ENCODE measurements around the gene GREM1. TPM values are rescaled to one million over a fixed set of nuclear protein-coding genes. Genes with fewer than 3 reads are reported as not detected.

GREM1 gene
- total RNA-seq, 2 experiments from 2014 or later = not detected

DNA sequence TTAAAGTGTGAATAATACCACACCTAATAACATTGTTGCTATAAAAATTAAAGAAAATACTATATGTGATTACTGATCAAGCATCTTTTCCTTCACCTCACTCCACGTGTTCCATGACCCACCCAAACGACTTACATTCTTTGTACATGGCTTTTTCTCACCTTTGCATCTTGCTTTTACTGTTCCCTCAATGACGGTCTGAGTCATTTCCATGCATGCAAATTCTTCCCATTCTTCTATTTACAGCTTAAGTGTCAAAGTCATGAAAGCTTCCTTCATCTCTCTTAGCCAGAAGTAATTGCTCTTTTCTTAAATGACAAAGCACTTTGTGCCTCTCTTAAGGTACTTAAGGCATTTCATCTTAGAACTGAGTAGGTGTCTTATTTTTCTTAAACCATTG is 64.0 kb downstream of the GREM1 start:
- H3K27me3 Mint-ChIP-seq (ENCODE audit: low read depth) = peaks cover 11% of the 10 kb centered on the region
- H3K27ac Mint-ChIP-seq = no peak overlapping the region
- intact Hi-C loops (cut with micrococcal nuclease) = no loop called here
- no peak overlapping the region for H3K4me3 Mint-ChIP-seq
- DNase-seq = no peak
- H3K4me1 Mint-ChIP-seq (ENCODE audit: low read depth) = no peaks in the 10 kb centered on the region
- H3K36me3 Mint-ChIP-seq (ENCODE audit: low read depth) = no peaks in the 10 kb centered on the region
- peaks cover 3% of the 10 kb centered on the region for H3K9me3 Mint-ChIP-seq
- CTCF ChIA-PET = no interaction called here

DNA sequence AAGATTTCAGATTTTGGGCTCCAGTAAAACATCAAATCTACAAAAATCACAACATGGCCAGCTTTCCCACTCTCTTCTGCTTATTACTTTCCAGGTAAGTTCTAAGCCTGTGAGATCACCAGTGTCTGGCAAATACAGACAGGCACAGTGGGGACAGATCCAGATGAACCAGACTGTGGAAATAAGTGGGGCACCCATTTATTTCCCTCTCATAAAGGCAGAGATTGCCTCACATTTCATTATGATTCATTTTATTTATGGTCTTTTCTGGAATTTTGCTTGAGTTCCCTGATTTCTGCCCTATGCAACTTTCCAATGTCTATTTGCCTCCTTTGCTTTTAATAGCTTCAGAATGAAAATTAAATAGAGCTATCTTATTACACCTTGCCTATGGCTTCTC is 66.8 kb downstream of the GREM1 start:
- CTCF ChIA-PET = interaction anchor here (0.6 kb wide), 1 partner anchor 918 kb away, joined by 3 read pairs; no protein-coding TSS in a partner anchor
- Mint-ChIP-seq H3K4me1 (ENCODE audit: low read depth) (no peaks in the 10 kb centered on the region), H3K9me3 (no peaks in the 10 kb centered on the region), H3K27me3 (ENCODE audit: low read depth) (peaks cover 12% of the 10 kb centered on the region), H3K36me3 (ENCODE audit: low read depth) (no peaks in the 10 kb centered on the region), H3K27ac (no peak overlapping the region), H3K4me3 (no peak overlapping the region)
- DNase-seq = no peak
- intact Hi-C loops (cut with micrococcal nuclease) = no loop called here

GRCh38 chr15:32786906-32787305 is 69.1 kb downstream of the GREM1 start:
- Mint-ChIP-seq H3K27me3 (ENCODE audit: low read depth) (peaks cover 13% of the 10 kb centered on the region), H3K9me3 (no peaks in the 10 kb centered on the region), H3K27ac (no peak overlapping the region), H3K4me3 (no peak overlapping the region), H3K4me1 (ENCODE audit: low read depth) (no peaks in the 10 kb centered on the region), H3K36me3 (ENCODE audit: low read depth) (no peaks in the 10 kb centered on the region)
- CTCF ChIA-PET = no interaction called here
- intact Hi-C loops (cut with micrococcal nuclease) = no loop called here
- DNase-seq = no peak

- Mint-ChIP-seq H3K27me3 (ENCODE audit: low read depth) (peaks cover 10% of the 10 kb centered on the region), H3K9me3 (no peaks in the 10 kb centered on the region), H3K27ac (no peak overlapping the region), H3K4me3 (no peak overlapping the region), H3K36me3 (ENCODE audit: low read depth) (no peaks in the 10 kb centered on the region), H3K4me1 (ENCODE audit: low read depth) (no peaks in the 10 kb centered on the region)
- intact Hi-C loops (cut with micrococcal nuclease) = no loop called here
- CTCF ChIA-PET = interaction anchor here (0.9 kb wide), 1 partner anchor 15 kb away, joined by 4 read pairs; no protein-coding TSS in a partner anchor
- DNase-seq = no peak
These were observed 70.1 kb downstream of the GREM1 start for GRCh38 chr15:32787949-32788348.

- intact Hi-C loops (cut with micrococcal nuclease) = no loop called here
- Mint-ChIP-seq H3K36me3 (ENCODE audit: low read depth) (no peaks in the 10 kb centered on the region), H3K27ac (no peak overlapping the region), H3K9me3 (no peaks in the 10 kb centered on the region), H3K4me3 (no peak overlapping the region), H3K4me1 (ENCODE audit: low read depth) (no peaks in the 10 kb centered on the region), H3K27me3 (ENCODE audit: low read depth) (peaks cover 6% of the 10 kb centered on the region)
- CTCF ChIA-PET = interaction anchor here (0.6 kb wide), 2 partner anchors 24 to 34 kb away, joined by 3 to 6 read pairs; no protein-coding TSS in a partner anchor
- DNase-seq = no peak
These were observed 72.7 kb downstream of the GREM1 start for GRCh38 chr15:32790352-32790999.

- Mint-ChIP-seq H3K9me3 (no peaks in the 10 kb centered on the region), H3K36me3 (ENCODE audit: low read depth) (no peaks in the 10 kb centered on the region), H3K4me1 (ENCODE audit: low read depth) (no peaks in the 10 kb centered on the region), H3K27ac (no peak overlapping the region), H3K27me3 (ENCODE audit: low read depth) (peaks cover 2% of the 10 kb centered on the region), H3K4me3 (no peak overlapping the region)
- intact Hi-C loops (cut with micrococcal nuclease) = no loop called here
- no peak for DNase-seq
- CTCF ChIA-PET = no interaction called here
These were observed 74.6 kb downstream of the GREM1 start for GRCh38 chr15:32792436-32792835.

Other genes starting within 250 kb of the GREM1 start
- gene GOLGA8N, start 124.5 kb upstream of the GREM1 start, total RNA-seq = 1 to 10 TPM; 1.4 to 2.2 TPM
- gene ARHGAP11A, start 102.5 kb upstream of the GREM1 start, total RNA-seq = 100 to 1,000 TPM; 131 to 134 TPM
- under 1 TPM; 0.57 to 0.94 TPM for gene SCG5, start 76.3 kb upstream of the GREM1 start, total RNA-seq